Superior temporal gyrus (tissue), 1 donor: ENCODE results near the gene CUZD1.

Experiments used
- DNase-seq: peaks from one replicate; pipeline ENCODE4 v3.0.0-alpha.2; 2016; ENCODE audit errors: extremely low spot score

The CUZD1 gene

GRCh38 chr10:122854648-122855047 lies 9.0 kb upstream of the CUZD1 start:
- no peak for DNase-seq

DNA sequence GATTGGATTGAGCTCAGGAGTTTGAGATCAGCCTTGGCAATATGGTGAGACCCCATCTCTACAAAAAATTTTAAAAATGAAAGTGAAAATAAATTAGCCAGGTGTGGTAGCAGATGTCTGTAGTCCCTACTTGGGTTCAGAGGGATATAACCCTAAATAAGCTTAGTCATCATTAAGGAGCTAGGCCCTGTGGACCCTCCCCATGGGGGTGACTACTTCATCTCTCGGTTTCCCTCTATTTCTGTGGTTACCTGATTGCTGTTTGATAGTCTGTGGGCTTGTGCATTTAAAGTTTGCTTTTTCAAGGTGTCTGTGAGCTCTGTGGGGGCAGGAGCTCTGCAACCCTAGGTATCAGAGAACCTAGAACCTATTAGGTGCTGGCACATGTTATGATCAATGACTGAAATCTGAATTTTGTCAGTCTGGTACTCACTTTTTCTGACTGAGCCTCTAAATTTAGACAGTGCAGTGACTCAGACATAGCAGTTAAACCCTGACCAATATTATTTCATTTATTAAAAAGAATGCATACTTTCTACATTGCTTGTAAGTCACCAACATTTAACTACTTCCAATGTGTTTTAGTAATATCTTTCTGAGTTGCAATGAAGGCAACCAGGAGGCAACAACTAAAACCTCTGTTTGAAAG lies 8.1 kb upstream of the CUZD1 start:
- no peak for DNase-seq

- DNase-seq: no peak
Measured at GRCh38 chr10:122852261-122852660, 6.6 kb upstream of the CUZD1 start.

DNA sequence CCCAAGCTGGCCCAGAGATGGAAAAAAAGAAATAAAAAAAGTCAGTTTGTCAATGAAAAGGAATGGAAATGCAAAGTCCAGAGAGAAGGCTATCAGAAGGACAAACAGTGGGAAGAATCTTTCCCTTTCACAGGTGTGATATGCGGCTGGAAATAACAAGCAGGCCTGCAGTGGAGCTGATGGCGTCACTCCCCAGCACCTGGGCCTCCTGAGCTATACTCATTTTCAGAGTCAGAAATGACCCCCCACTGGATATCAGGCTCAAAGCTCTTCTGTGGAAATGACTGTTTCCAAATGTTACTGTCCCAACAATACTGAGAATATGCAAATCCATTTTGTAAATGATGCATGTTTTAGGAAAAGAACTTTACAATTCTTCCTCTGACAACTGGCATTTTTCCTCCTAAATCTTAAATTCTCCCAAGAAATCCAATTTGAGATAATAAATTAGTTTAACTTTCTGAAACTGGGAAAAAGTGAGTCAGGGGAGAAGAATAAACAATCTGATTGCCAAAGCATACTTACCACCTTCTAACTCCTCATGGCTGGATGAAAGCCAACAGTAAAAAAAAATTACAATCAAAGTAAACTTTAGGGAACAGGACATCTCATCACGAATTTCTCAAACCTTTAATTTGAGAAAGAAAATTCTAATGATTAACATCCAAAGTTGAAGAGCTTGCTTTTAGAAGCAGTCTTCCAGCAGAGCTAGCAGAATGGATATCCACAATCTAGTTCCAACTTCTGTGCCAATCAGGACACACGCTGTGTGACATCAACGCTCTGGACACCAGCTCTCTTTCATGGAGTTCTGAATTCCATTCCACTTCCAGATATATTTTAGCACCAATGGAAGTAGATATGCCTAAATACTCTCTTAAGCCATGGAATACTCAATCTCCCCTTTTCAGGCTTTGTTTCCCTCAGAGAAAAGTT lies 5.3 kb upstream of the CUZD1 start:
- no peak for DNase-seq

- DNase-seq: no peak
Measured at GRCh38 chr10:122849900-122850605, 4.4 kb upstream of the CUZD1 start.

- DNase-seq: no peak
Measured at GRCh38 chr10:122849090-122849489, 3.4 kb upstream of the CUZD1 start.

DNA sequence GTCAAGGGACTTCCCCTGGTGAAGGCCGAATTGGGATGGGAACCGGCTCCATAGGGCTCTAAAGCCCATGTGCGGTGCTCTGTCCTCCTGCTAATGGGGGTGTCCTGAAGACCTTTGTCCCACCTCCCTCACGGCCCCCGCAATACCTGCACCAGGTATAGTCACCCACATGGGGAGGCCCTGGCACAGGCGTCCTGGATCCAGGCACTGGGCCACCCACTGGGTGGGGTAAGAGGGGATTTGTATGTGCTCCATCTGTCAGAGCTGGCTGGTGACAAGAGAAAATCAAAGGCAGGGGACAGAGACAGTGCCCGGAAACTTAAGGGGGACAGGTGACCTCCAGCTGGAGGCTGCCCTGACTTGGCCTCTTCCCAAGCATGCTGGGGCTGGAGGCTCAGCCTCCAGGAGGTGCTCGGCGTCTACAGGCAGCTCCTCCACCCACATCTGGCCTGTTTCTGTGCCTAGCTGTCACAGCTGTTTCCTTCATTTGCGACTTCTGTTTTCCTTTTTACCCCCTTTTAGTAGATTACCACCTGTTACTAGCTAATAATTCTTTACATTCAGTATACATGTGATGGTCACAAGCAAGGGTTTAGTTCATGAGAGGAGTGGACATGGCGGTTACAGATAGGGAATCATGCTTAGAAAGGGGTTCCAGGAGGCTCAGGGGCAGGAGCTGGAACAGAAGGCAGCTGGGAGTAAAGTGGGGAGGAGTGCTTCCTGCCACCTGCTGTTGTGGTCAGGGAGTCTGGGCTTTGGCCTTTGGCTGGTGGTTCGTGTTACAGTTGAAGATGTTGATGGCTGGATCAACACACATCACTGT lies 2.3 kb upstream of the CUZD1 start:
- no peak for DNase-seq

DNA sequence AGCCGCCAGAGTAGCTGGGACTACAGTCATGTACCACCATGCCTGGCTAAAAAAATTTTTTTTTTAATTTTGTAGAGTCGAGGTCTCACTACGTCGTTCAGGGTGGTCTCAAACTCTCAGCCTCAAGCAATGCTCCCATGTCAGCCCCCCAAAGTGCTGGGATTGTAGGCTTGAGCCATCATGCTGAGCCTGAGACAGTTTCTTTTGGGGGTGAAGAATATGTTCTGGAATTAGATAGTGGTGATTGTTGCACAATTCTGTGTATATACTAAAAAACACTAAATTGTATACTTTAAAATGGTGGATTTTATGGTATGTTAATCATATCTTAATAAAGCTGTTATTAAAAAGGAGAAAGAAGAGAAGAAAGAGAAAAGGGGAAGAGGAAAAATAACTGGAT lies 1.5 kb downstream of the CUZD1 start:
- DNase-seq: no peak

GRCh38 chr10:122841569-122841968 lies 4.1 kb downstream of the CUZD1 start:
- no peak for DNase-seq

- DNase-seq: no peak
Measured at GRCh38 chr10:122839505-122839904, 6.2 kb downstream of the CUZD1 start.

GRCh38 chr10:122838880-122839279 lies 6.8 kb downstream of the CUZD1 start:
- no peak for DNase-seq

- no peak for DNase-seq
Measured at GRCh38 chr10:122835908-122836307, 9.7 kb downstream of the CUZD1 start.

DNA sequence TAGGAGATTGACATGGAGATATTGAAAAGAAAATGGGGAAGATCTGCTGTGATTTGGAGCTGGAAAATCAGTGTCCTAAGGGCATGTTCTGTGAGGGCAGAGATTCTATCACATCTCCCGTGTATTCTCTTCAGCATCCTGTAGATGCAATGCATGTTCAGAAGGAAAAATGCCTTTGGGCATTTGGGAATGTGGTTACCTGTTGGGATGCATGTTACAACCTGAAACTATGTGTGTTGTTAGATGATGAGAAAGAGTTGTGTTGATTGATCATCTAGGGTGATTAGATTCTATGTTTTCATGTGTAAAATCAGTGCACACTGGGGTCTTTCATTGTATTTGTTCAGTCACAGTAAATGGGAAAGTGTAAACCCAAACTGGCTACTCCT lies 14.7 kb downstream of the CUZD1 start:
- no peak for DNase-seq

- DNase-seq: no peak
Measured at GRCh38 chr10:122830273-122830964, 15.2 kb downstream of the CUZD1 start.

DNA sequence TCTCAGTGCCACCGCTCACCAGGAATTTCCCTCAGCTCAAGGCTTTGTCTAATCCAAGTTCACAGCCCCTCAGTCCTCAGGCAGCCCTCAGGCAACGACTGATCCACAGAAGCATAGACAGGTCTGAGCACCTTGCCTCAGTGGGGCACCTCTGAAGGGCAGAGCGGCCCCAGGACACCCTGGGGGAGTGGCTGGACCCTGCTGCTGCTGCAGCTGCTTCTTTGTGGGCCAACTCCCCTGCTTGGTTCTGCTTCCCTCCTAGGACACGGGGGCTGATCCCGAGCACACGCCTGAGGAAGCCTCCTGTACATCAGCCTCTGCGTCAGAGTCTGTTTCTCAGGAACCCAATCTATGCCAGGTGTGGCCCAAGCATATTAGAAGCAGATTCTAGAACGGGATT lies 16.2 kb downstream of the CUZD1 start:
- DNase-seq: no peak

- no peak for DNase-seq
Measured at GRCh38 chr10:122828716-122829255, 16.9 kb downstream of the CUZD1 start.

DNA sequence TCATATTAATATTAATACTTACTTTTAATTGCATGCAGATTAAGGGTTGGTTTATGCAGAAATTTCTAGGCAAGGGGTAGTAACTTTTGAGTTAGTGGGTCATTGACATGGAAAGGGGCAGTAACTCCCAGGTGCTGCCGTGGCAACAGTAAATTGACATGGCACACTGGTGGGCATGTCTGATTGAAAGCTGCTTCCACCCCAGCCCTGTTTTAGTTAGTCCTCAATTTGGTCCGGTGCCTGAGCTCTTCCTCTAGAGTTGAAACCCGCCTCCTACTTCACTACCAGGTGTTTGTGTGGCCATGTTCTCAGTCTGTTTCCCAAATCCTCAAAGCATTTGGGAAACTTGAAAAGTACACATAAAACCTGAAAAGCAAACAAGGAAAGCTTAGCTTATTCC lies 18.4 kb downstream of the CUZD1 start:
- no peak for DNase-seq

- no peak for DNase-seq
Measured at GRCh38 chr10:122822973-122823690, 22.5 kb downstream of the CUZD1 start.

GRCh38 chr10:122821808-122822207 lies 23.8 kb downstream of the CUZD1 start:
- DNase-seq: no peak

- DNase-seq: no peak
Measured at GRCh38 chr10:122815458-122815857, 30.2 kb downstream of the CUZD1 start.
